H54 (cell line): ENCODE data around the gene CD6.

Experiments used
- DNase-seq: peaks from one replicate; pipeline ENCODE4 v3.0.0; 2011; ENCODE audit warnings: low spot score, mixed read lengths; ENCODE audit not compliant: insufficient read length
- FAIRE-seq: peaks from 3 replicates; lab custom pipeline; 2011; peaks lifted over from hg19 to GRCh38; lab: Jason Lieb, UNC
- POLR2A ChIP-seq: IDR thresholded peaks from 2 replicates; pipeline ENCODE4 v1.6.1; 2011; ENCODE audit warnings: low read depth, mild to moderate bottlenecking, low read length

CD6 gene

DNA sequence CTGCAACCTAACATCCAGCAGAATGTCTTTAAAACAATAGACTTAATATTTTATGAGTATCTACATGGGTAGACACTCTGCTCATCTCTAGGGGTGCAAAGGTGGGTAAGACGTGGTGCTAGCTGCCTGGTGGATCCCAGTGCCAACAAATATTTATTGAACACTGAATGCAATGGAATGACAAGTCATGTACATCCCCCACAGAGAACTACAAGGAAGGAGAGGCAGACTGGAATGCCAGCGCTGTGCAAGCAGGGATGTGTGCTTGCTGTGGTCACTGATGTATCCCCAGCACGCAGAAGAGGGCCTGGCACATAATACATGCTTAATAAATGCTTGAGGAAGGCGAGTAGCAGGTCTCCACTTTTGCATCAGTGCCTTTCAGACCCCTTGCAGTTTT, 61.9 kb downstream of the CD6 start:
- TF ChIP-seq POLR2A: no peak
- FAIRE-seq (no peak), DNase-seq (no peak)

DNA sequence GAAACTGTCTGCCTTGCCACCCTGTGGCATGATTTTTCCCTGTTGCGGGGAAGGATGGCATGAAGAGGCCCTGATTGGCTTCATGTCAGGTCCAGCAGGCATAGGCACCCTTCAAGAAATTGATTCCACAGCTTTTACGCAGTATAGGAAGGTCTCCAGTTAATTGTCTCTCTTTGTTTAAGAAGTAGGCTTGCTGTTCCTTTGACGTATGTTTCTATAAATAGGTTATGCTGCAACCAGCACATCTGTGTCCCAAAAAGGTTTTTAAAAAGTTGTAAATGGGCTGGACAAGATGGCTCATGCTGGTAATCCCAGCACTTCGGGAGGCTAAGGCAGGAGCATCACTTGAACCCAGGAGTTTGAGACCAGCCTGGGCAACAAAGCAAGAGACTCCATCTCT, 62.6 kb downstream of the CD6 start:
- DNase-seq (no peak), FAIRE-seq (no peak)
- no peak for TF ChIP-seq POLR2A

DNA sequence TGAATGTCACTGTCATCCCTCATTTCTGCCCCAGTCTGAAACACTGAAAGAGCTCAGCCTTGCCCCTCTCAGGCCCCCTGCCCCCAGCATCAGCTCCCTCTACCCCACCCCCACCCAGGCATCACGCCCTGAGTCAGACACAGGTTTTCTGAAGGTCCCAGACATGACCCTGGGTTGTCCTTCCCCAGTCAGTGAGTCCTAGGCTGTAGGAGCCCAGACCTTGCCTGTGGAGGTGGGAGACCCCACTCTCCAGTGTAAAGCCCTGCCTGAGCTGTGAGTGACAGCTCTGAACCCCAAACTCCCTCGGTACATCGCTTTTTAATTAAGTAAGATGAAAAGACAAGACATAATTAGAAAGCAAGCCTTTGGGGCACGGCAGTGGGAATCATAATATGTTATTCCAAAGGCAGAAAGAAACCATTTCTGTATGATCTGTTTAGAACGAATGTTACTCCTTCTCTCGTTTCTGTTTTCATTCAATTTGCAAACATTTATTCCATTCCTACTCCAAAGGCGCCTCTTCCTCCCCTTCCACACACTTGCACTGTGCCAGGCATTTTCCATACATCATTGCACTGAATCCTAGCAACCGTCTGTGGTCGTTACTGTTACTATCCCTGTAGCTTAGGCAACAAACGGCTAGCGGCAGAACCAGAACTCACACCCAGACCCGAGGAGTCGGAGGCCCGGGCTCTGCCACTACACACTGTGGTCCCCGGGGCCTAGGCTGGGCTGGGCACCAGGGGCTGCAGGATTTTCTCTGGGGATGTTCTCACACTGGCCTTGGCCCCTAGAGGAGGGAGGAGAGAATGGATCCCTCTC, 63.4 kb downstream of the CD6 start:
- FAIRE-seq (no peak), DNase-seq (no peak)
- no peak for TF ChIP-seq POLR2A

DNA sequence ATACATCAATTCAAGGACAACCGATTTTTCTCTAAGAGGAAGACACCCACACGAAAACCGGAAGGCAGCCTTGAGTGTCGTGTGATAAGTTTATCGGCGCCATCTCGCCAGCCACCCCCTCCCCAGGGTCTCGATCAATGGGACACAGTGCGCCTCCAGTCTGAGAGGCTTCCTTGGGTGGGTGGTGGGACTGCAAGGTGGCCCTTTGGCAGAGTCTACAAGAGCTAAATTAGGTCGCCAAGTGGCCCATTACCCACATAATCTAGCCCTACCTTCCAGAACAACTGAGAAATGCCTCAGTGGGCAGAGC, 64.0 kb downstream of the CD6 start:
- DNase-seq (no peak), FAIRE-seq (no peak)
- no peak for TF ChIP-seq POLR2A

DNA sequence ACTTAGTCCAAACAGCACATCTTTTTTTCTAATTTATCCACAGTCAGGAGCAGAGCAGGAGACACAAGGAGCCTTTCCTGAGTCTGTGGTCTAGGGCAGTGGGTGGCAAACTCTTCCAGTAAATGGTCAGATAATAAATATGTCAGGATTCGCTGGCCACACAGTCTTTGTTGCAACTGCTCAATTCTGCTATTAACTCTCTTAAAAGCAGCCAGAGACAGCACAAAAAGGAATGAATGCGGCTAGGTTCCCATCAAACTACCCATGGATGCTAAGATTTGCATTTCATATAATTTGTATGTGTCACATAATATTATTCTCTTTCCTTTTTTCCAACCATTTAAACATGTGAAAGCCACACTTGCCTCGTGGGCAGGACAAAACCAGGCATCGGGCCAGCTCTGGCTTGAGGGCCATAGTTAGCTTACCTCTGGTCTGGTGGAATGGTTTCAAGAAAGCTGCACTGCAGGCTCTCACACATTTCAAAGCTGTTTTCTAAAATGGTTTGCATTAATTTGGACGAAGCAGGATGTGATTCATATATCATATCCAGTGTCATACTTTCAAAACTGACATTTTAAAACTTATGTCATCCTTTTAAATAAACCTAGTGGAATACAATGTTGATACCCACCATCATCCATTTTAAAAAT, 66.1 kb downstream of the CD6 start:
- DNase-seq (no peak), FAIRE-seq (no peak)
- no peak for TF ChIP-seq POLR2A

DNA sequence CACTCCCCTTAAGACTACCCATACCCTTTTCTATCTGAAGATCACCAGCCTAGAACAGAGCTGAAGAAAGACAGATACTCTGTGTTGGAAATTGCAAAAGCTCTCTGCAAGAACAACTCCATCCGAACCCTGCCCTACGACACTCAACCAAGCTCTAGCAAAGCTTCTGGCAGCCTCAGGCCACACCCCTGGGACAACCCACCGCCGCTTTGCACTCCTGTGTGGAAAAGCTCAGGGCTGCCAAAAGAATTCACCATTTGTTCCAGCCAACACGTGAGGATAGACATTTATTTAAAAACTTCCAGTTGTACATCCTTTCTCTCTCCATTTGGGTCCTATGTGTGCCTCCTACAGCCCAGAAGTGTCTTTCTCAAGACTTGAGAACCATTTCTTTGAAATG, 68.4 kb downstream of the CD6 start:
- DNase-seq (no peak), FAIRE-seq (no peak)
- TF ChIP-seq POLR2A: no peak

DNA sequence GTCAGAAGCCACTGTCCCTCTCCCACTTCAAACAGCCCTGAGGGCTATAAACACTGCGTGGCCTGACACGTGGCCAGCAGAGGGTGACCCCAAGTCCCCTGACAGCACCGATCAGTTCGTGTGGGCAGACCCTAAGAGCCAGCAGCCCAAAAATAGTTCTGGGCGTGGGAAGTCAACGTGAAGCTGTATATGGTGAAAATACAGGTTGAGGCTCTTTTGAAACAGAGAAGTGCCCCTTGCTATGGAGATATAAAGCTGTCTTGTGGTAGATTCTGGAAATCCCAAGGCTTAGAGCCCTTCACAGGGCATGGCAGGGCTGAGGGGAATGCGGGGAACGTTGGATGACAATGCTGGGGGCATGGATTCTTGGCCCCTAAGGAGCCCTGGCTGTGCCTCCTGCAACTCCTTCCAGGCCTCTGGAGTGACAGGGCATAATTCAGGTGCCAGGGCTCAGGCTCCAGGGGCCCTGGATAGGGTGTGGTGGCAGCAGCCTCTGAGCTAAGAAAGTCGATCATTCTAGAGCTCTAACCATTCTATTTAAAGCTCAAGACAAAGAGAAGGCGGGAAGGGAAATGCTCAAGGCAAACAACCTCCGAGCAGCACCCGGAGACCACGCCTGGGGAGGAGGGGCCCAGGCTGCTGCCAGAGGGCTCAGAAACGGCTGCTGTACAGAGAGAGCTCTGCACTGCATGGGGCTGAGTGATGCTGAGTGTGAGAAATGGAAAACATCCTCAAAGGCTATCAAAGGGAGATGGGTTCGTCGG, 70.5 kb downstream of the CD6 start:
- no peak for TF ChIP-seq POLR2A
- DNase-seq: no peak
- FAIRE-seq: no peak

DNA sequence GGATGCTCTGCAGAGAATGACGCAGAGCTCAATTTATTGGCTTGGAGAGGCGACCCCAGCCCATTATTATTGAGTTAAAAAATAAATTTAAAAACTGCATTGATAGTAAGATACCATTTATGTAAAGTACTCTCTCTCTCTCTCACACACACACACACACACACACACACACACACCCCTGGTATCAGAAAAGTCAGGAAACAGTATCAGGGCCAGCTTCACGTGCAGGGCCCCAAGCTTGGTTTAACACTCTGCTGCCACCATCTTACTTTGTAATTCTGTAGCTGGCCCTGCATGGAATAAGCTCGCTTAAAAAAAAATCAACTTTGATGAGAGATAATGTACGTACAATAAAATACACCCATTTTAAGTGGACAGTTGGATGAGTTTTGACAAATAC, 71.1 kb downstream of the CD6 start:
- FAIRE-seq (no peak), DNase-seq (no peak)
- TF ChIP-seq POLR2A: no peak

DNA sequence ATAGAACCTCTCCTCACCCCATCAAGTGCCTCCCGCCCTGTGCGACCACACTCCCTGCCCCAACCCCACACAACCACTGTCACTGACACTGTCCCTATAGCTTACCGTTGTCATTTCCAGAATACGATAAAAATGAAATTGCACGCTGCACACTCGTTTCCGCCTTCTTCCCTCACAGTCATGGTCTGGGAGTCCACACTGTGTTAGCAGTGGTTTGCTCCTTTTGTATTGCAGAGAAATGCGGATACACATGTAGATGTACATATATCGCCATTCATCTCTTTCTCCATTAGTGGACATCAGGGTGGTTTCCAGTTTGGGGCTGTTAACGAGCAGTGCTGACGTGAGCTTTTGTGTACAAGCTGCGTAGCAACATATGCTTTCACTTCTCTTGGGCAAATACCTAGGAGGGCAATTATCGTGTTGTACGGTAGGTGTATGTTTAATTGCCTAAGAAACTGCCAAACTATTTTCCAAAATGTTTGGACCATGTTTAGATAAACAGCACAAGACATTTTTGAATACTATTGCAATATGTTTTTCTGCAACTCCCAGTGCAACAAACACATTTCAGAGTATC, 71.6 kb downstream of the CD6 start:
- no peak for FAIRE-seq
- no peak for DNase-seq
- no peak for TF ChIP-seq POLR2A

DNA sequence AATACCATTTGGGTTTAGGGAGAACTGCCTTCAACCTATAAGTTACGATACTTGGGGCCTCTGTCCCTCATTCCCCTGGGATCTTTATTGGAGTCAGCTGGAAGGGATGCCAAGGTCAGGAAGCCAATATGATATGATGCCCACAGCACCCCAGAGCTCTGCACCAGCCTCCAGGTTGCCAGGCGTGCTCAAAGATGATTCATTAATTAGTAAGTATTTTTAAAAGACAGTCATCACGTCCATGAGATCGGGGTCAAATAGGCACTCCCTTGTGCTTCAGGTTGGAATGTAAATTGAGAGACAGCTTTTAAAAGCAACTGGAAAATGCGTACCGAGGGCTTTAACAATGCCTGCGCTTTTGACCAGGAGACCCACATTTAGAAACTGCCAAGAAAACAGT, 73.8 kb downstream of the CD6 start:
- TF ChIP-seq POLR2A: no peak
- FAIRE-seq (no peak), DNase-seq (no peak)

DNA sequence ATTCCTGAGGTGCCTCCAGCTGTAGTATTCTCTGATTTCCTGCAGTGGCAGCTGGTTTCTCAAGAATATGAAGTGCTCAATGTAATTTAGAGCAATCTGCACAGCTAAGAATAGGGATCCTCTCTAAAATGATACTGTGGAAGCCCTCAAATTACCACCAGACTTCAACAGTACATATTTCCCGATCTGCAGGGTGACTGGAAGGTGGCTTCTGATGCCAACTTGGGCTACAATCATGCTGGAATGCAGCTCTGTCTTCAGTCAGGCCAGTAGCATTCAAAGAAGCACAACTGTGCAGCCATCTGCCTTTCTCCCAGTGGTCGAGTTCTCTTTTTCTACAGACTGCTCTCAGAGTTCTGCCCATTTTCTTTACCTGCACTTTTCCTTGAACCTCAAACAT, 75.4 kb downstream of the CD6 start:
- FAIRE-seq (no peak), DNase-seq (no peak)
- TF ChIP-seq POLR2A: no peak

DNA sequence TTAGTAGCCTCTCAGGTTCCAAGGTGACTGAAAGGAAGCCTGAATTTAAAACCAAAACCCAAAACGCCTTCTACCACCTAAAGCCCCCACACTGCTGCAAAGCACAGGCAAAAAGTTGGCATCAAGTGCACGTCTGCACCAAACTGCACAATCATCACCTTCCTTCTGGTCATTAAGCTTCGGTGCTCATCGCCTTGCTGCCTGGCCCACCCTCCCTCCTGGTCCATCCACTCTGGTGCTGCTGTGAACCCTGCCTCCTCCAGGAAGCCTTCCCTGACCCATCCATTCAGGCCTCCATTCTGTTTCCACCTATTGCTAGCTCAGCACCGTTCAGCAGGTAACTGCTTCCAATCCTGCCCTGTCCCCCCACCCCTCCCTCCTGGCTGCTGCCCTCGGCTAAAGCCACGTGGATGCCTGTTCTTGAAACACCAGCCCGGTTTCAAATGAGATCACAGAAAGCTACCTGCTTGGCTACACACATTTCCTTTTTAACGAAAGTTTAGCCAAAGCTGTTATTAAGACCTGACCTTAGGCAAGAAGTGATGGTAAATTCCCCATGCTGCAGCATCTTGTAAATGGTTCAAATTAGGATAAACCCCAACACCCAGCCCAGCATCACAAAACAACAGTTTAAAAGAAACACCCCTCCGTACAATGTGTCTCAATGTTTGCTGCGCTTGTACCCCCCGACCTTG, 77.0 kb downstream of the CD6 start:
- no peak for TF ChIP-seq POLR2A
- FAIRE-seq (no peak), DNase-seq (no peak)

DNA sequence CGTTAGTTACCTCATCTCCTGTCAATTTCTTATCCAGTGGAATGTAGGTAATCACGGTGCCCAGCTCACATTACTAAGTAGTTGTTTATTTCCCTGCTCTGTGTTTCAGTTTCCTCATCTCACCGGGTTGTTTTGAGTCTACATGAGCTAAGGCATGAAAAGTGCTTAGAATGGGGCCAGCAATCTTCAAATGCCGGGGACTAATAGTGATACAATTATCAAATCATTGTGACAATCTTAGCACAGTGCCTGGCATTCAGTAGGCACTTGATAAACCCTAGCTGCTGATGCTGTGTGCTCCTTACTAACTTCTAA, 77.5 kb downstream of the CD6 start:
- no peak for TF ChIP-seq POLR2A
- no peak for DNase-seq
- no peak for FAIRE-seq

DNA sequence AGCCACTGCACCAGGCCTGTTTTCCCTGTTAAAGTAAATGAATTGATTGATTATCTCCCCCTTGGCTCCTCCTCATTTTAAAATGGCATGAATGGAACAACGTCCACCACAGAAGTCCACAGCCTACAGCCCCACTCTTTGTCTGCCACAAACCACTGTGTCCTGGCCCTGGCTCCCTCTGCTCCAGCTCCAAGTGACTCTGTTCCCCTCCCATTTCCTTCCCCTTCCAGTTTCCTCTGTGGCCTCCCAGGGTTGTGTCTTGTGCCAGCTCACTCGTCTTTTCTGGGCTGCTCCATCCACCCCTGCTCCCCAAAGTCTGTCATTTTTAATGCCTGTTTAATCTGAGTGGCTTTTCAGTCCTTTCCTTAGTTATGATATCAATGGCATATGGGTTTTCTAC, 78.4 kb downstream of the CD6 start:
- no peak for FAIRE-seq

More for the DNA sequence above, 78.4 kb downstream of the CD6 start:
- TF ChIP-seq POLR2A: no peak
- no peak for DNase-seq
